Astrocyte of the cerebellum (primary cell): ENCODE measurements around the gene ASB3.

Experiments used
- DNase-seq: peaks from one replicate; pipeline ENCODE4 v3.0.0-alpha.2; 2011; ENCODE audit warnings: low read depth
- H3K4me3 ChIP-seq: 2 replicates; pipeline ENCODE4 v1.5.1; 2011; ENCODE audit warnings: mild to moderate bottlenecking, low read depth, low read length, moderate library complexity
- in situ Hi-C: cut with HindIII; loops from 2 replicates; pipeline ENCODE4 v1.10.0; 2017; ENCODE audit warnings: low sequenced_read_pairs
- TF ChIP-seq, protein P1 (sequence below): IDR thresholded peaks from 2 replicates; pipeline ENCODE4 v1.5.1; 2012; ENCODE audit warnings: low read length, low read depth, moderate library complexity, mild to moderate bottlenecking; ENCODE audit errors: missing control alignments

The ASB3 gene

DNA sequence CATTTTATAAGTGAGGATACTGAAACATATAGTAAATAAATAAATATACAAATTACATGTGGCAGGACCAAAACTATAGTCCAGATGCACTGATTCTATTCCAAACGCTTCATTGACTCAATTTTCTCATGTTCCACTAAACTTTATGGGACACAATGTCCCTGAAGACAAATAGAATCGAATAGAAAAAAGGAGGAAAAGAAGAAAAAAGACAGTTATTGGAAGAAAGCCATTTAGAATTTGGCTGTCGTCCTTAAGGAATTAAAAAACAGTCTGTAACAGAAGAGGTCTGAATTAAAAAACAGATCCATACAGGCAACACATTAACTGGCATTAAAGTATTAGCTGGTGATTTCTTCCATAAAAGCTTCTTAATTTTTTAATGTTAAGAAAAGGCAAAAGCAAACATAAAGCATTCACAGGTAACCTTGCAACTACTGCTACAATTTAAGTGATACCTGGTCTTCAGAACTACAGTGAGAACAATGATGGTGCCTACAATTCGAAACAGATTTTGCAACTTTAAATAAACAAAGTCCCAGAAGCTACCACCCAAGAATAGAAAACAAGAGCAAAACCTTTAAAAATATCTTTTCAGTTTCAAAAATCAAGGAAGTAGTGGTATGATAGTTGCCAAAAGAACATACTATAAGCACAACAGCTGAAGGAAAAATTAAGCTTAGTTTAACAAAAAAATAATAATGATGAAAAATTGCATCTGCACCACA lies 36.5 kb downstream of the ASB3 start:
- in situ Hi-C loops = no loop called here
- no peak for DNase-seq
- TF ChIP-seq, protein P1, sequence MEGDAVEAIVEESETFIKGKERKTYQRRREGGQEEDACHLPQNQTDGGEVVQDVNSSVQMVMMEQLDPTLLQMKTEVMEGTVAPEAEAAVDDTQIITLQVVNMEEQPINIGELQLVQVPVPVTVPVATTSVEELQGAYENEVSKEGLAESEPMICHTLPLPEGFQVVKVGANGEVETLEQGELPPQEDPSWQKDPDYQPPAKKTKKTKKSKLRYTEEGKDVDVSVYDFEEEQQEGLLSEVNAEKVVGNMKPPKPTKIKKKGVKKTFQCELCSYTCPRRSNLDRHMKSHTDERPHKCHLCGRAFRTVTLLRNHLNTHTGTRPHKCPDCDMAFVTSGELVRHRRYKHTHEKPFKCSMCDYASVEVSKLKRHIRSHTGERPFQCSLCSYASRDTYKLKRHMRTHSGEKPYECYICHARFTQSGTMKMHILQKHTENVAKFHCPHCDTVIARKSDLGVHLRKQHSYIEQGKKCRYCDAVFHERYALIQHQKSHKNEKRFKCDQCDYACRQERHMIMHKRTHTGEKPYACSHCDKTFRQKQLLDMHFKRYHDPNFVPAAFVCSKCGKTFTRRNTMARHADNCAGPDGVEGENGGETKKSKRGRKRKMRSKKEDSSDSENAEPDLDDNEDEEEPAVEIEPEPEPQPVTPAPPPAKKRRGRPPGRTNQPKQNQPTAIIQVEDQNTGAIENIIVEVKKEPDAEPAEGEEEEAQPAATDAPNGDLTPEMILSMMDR = no peak
- H3K4me3 ChIP-seq = no peak overlapping the region

DNA sequence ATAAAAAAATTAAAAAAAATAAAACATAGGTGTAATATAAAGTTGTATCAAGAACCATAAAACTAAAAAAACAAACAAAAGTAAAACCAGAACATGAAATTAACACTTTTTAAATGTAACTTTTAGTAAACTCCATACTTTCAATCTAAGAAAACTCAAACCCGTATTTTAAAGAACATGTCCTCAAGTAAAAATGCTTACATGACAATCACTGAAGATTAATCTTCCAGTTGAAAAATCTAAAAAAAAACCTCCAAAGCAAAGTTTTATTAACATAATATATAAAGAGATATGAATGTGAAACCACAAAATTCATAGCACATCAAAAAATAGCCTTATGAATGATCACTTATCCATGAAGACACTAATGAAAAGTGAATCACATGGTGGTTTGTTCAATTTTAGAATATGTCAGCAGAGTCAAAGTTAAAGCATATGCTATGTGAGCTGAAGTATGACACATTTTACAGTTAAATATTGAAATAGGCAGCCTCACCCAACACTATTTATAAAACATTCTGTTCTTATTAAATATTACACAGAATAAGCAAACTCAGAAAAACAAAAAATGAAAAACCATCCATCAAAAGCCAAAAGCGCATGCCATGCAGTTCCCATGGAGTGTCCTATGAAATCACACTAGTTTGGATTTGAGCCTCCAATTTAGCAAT lies 42.2 kb downstream of the ASB3 start:
- in situ Hi-C loops = no loop called here
- H3K4me3 ChIP-seq = no peak overlapping the region
- TF ChIP-seq, protein P1 = no peak
- no peak for DNase-seq

DNA sequence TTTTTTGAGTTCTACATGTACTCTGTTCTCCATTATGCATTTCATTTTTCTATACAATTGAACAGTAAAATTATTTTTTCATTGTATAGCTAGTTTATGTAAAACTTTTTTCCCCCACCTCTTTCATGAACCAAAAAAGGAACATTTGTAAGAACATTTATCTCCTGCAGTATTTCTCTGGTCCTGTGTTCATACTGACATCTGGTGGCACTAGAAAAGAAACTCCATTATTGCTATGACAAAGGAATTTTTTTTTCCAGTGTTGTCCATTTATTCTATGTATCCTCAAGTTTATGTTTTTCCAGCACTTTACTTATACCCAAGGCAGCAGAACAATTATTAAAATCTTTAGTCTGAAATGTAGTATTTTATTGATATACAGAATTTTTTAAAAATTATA lies 46.6 kb downstream of the ASB3 start:
- TF ChIP-seq, protein P1 = peak; percentile 36
- in situ Hi-C loops = no loop called here
- H3K4me3 ChIP-seq = no peak overlapping the region
- DNase-seq = peak; percentile 37

DNA sequence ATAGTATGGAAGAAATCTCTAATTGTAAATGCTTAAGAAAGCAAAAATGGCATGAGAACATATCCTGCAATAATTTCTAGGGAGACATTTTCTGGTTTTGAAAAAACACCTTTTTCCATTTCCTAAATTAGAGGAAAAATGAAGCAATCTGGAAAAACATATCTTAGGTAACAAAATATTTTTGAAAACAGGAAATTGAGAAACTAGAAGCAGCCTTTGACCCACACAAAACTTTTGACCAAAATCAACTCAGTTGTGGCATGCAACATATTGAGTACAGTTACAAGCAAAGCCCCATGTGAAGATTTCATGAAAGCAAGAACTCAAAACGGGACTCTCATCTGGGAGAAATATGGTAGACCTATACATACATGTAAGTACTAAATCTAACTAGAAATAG lies 47.7 kb downstream of the ASB3 start:
- in situ Hi-C loops = no loop called here
- no peak overlapping the region for H3K4me3 ChIP-seq
- no peak for DNase-seq
- TF ChIP-seq, protein P1 = no peak

DNA sequence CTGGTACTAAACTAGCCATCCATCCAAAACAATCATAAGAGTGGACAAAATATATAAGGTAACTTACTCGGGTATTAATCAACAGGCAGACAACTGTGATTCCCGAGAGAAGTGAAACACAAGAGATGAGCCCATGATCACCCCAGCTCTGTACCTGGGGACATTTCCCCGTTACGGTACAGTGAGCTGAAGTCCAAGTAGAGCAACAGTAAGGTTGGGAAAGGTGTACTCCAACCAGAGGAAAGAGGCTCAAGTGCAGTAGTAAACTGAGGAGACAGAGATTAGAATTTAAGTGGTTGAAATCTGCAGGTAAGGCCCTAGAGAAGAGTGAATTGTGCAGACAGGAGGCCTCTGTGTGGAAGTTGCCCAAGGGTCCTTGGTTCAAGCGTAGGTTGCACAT lies 49.7 kb downstream of the ASB3 start:
- in situ Hi-C loops = no loop called here
- DNase-seq = no peak
- TF ChIP-seq, protein P1 = no peak
- H3K4me3 ChIP-seq = no peak overlapping the region

DNA sequence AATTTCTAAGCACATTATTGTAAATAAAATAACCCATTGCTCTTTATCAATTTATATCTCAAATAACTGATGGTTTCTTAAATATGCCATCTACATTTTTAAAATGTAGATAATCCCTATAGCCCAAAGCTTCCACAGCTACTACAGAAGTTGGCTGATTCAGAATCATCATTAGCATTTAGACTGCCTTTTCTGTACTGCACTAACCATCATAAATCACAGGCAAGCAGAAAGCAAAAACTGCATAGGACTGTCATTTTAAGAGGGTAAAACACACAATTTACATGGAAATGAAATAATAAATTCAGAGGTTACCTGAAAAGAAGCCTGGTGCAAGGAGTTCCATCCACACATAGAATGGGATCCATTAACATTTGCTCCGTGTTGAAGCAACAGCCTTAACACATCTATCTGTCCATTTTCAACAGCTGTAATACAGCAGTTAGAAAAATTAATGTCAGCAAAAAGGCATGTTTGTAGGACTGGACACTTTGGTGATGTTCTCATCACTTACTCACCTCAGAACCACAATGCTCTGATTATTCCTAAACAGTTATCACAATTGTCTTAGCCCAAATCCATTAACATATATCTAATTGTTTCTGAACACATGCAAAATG lies 57.5 kb downstream of the ASB3 start:
- no peak overlapping the region for H3K4me3 ChIP-seq
- TF ChIP-seq, protein P1 = no peak
- DNase-seq = no peak
- in situ Hi-C loops = no loop called here
